ENCODE results near the gene PAK1IP1. TPM values are rescaled to one million over a fixed set of nuclear protein-coding genes. Genes with fewer than 3 reads are reported as not detected.
"Not testable (repeated sequence)": the region's sequence is repeated elsewhere in the genome, so short reads cannot be mapped to it uniquely, and the experiment has no call there.

PAK1IP1 gene, protein sequence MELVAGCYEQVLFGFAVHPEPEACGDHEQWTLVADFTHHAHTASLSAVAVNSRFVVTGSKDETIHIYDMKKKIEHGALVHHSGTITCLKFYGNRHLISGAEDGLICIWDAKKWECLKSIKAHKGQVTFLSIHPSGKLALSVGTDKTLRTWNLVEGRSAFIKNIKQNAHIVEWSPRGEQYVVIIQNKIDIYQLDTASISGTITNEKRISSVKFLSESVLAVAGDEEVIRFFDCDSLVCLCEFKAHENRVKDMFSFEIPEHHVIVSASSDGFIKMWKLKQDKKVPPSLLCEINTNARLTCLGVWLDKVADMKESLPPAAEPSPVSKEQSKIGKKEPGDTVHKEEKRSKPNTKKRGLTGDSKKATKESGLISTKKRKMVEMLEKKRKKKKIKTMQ
- total RNA-seq: 1 to 10 TPM; 2.1 to 8.6 TPM

- WGBS, 2 donors: 1% methylated on average over 49 to 53 of the region's 53 CpGs
- H3K4me1 ChIP-seq: peaks cover 27% of the 10 kb centered on the region
- H3K27ac ChIP-seq: peak within 1 kb of the TSS; percentile 85 to 97 (median 92)
- no peaks in the 10 kb centered on the region for H3K27me3 ChIP-seq
- intact Hi-C loops (cut with DNase I): loop anchor here (10.0 kb wide), 1 partner anchor 50 kb away; the partner anchor contains the start of gene TMEM14B
- peak within 1 kb of the TSS; percentile 64 to 73 for H3K4me3 ChIP-seq
- DNase-seq: peak; percentile 91 to 94 (median 93)
- peaks cover 0 to 4% of the 10 kb centered on the region in 2 donors for H3K36me3 ChIP-seq (replicated peaks in 1 of 2; ENCODE audit: insufficient read depth in 1 of 2, low read depth in 2 of 2)
- TF ChIP-seq CTCF (IDR thresholded peaks at IDR 0.05) (peak in 1 of 7 experiments; percentile 3), POLR2A (IDR thresholded peaks at IDR 0.05) (peak; percentile 52 to 96 (median 94))
- peak; percentile 99 for ATAC-seq
- H3K9me3 ChIP-seq: no peaks in the 10 kb centered on the region
These were observed at the start of gene PAK1IP1, which contains the start of gene C6orf52 for GRCh38 chr6:10694302-10695085. Gene PAK1IP1 (plus strand): TSS chr6:10694972. CDS start chr6:10694986, 14 bp downstream. Gene C6orf52 (minus strand): TSS chr6:10694616. CDS start chr6:10687550, 7,066 bp downstream.

- Histone ChIP-seq H3K4me3 (no peak overlapping the region), H3K36me3 (replicated peaks in 1 of 2; ENCODE audit: insufficient read depth in 1 of 2, low read depth in 2 of 2) (no peaks in the 10 kb centered on the region), H3K9me3 (no peaks in the 10 kb centered on the region), H3K27me3 (no peaks in the 10 kb centered on the region), H3K4me1 (no peaks in the 10 kb centered on the region), H3K27ac (no peak overlapping the region)
- ATAC-seq (no peak), DNase-seq (no peak)
- intact Hi-C loops (cut with DNase I): no loop called here
- 70 to 81% methylated on average over 12 of the region's 12 CpGs for WGBS, 2 donors
- TF ChIP-seq POLR2A (IDR thresholded peaks at IDR 0.05): no peak
- no peak for TF ChIP-seq CTCF (IDR thresholded peaks at IDR 0.05)
These were observed 39.2 kb upstream of the PAK1IP1 start for GRCh38 chr6:10655508-10656055.

DNA sequence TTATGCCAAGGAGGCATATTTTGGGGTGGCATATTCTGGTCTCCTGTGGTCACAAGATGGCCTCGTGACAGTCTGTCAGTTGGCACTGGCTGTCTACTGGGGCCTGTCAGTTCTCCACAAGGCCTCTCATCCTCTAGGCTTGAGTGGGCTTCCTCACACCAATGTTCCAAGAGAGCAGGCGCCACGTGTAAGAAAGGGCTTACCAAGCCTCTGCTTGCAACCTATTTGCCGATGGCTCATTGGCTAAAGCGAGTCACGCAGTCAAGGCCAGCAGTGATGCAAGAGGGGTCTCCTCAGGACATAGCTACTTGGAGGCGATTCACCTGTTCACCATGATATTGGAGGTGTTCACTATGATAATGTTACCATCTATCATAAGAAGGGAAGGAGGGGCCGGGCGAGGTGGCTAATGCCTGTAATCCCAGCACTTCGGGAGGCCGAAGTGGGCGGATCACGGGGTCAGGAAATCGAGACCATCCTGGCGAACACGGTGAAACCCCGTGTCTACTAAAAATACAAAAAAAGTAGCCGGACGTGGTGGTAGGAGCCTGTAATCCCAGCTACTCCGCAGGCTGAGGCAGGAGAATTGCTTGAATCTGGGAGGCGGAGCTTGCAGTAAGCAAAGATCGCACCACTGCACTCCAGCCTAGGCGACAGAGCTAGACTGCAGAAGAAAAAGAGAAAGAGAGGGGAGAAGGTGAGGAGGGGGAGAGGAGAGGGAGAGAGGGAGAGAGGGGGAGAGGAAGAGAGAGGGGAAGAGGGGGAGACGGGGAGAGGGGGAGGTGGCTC is 35.7 kb upstream of the PAK1IP1 start:
- no peak for TF ChIP-seq CTCF (IDR thresholded peaks at IDR 0.05)
- TF ChIP-seq POLR2A (IDR thresholded peaks at IDR 0.05): peak in 1 of 3 donors; percentile 29
- no peaks in the 10 kb centered on the region for H3K27me3 ChIP-seq
- no peak overlapping the region for H3K4me3 ChIP-seq
- H3K4me1 ChIP-seq: no peaks in the 10 kb centered on the region
- H3K9me3 ChIP-seq: no peaks in the 10 kb centered on the region
- 75 to 83% methylated on average over 24 of the region's 24 CpGs for WGBS, 2 donors
- DNase-seq (no peak), ATAC-seq (peak; percentile 21)
- no peaks in the 10 kb centered on the region for H3K36me3 ChIP-seq (replicated peaks in 1 of 2; ENCODE audit: insufficient read depth in 1 of 2, low read depth in 2 of 2)
- intact Hi-C loops (cut with DNase I): no loop called here
- no peak overlapping the region for H3K27ac ChIP-seq

DNA sequence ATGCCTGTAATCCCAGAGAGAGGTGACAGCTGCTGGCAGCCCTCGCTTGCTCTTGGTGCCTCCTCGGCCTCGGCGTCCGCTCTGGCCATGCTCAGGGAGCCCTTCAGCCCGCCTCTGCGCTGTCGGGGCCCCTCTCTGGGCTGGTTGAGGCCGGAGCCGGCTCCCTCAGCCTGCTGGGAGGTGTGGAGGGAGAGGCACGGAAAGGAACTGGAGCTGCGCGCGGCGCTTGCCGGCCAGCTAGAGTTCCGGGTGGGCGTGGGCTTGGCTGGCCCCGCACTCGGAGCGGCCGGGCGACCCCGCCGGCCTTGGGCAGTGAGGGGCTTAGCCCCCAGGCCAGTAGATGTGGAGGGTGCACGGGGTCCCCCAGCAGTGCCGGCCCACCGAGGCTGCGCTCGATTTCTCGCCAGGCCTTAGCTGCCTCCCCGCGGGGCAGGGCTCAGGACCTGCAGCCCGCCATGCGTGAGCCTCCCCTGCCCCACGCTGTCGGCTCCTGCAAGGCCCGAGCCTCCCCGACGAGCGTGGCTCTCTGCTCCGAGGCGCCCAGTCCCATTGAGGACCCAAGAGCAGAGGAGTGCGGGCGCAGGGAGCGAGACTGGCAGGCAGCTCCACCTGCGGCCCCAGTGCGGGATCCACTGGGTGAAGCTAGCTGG is 34.9 kb upstream of the PAK1IP1 start:
- WGBS, 2 donors: 72 to 83% methylated on average over 16 to 18 of the region's 48 CpGs
- TF ChIP-seq POLR2A (IDR thresholded peaks at IDR 0.05) (no peak), CTCF (IDR thresholded peaks at IDR 0.05) (no peak)
- no peaks in the 10 kb centered on the region for H3K27me3 ChIP-seq
- no peaks in the 10 kb centered on the region for H3K4me1 ChIP-seq
- H3K9me3 ChIP-seq: no peaks in the 10 kb centered on the region
- no peak overlapping the region for H3K27ac ChIP-seq
- DNase-seq (peak in 1 of 4 donors; percentile 16), ATAC-seq (peak; percentile 21)
- no peak overlapping the region for H3K4me3 ChIP-seq
- intact Hi-C loops (cut with DNase I): no loop called here
- no peaks in the 10 kb centered on the region for H3K36me3 ChIP-seq (replicated peaks in 1 of 2; ENCODE audit: insufficient read depth in 1 of 2, low read depth in 2 of 2)

DNA sequence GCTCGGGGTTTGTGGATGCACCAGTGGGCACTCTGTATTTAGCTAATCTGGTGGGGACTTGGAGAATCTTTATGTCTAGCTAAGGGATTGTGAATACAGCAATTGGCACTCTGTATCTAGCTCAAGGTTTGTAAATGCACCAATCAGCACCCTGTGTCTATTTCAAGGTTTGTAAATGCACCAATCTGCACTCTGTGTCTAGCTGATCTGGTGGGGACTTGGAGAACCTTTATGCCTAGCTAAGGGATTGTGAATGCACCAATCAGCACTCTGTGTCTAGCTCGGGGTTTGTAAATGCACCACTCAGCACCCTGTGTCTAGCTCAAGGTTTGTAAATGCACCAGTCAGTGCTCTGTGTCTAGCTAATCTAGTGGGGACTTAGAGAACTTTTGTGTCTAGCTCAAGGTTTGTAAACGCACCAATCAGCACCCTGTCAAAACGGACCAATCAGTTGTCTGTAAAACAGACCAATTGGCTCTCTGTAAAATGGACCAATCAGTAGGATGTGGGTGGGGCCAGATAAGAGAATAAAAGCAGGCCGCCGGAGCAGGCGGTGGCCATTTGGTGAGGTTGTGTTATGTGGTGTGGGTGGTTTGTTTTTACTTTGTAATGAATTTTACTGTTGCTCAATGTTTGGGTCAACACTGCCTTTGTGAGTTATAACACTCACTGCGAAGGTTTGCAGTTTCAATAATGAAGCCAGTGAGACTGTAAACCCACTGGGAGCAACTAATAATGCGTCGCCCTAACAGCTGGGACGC is 34.2 kb upstream of the PAK1IP1 start:
- 91 to 92% methylated on average over 10 to 11 of the region's 11 CpGs for WGBS, 2 donors
- H3K36me3 ChIP-seq (replicated peaks in 1 of 2; ENCODE audit: insufficient read depth in 1 of 2, low read depth in 2 of 2); DNase-seq; H3K9me3 ChIP-seq; ATAC-seq; H3K27me3 ChIP-seq; H3K4me1 ChIP-seq; H3K27ac ChIP-seq; intact Hi-C loops (cut with DNase I); H3K4me3 ChIP-seq: not testable (repeated sequence)
